PC-3 (cell line): Measurements from ENCODE around the gene PACSIN2.

Source experiments
- CTCF ChIP-seq: fragments of 300-600 bp; sonication (generic); conservative IDR thresholded peaks from 2 replicates; pipeline ENCODE4 v1.5.1; 2017; ENCODE audit warnings: antibody characterized with exemption, low read depth, mild to moderate bottlenecking, low read length
- EZH2 ChIP-seq: fragments of 300-600 bp; sonication (generic); IDR thresholded peaks from one replicate; pipeline ENCODE4 v1.6.1; 2017; ENCODE audit warnings: antibody characterized with exemption, mild to moderate bottlenecking, low read length; ENCODE audit not compliant: unreplicated experiment
- EZH2phosphoT487 ChIP-seq: fragments of 300-600 bp; sonication (generic); IDR thresholded peaks from 2 replicates; pipeline ENCODE4 v1.6.1; 2018; ENCODE audit warnings: mild to moderate bottlenecking, antibody characterized with exemption, low read length, borderline replicate concordance

DNA sequence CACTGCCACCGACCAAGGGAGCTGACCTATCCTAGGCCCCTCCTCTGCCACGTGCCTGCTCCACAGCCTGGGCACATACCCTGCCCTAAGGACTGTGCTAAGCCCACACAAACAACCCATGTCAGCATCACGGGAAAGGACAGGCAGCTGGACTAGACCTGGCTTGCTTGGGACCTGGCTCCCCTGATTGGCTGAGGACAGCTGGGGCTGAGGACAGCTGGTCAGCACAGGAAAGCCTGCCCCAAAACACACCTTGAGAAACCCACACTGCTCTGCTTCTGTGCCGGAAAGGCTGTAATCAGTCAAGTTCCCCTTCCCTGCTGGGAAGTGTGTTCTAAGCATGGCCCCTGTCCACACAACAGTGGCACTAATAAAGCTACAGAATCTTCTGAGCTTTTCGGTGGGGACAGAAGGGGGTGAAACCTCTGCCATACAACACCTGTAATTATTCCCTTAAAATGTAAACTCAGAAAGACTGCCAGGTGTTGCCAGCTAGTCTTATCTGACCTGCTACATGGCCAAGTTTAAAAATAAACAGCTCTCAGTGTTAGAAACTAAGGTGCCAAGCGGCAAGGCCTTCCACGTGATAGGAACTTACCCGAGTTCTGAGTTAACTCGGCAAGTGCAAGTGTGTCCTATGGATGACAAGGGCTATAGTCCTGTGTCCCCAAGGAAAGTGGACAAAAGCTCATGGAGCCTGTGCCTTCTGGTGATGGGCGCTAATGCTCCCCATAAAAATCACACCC is 122.2 kb downstream of the PACSIN2 start:
- TF ChIP-seq EZH2 (no peak), CTCF (no peak), EZH2phosphoT487 (no peak)
